SK-N-MC (cell line): ENCODE measurements around the gene GALNT5.
"Not testable (repeated sequence)": the region's sequence is repeated elsewhere in the genome, so short reads cannot be mapped to it uniquely, and the experiment has no call there.

Experiments
- DNase-seq: peaks from one replicate; pipeline ENCODE4 v3.0.0-alpha.2; 2011; ENCODE audit warnings: low read depth, low spot score
- H3K27ac ChIP-seq: fragments of 200-600 bp; sonication (generic); 2 replicates; pipeline ENCODE4 v1.5.1; 2016; ENCODE audit warnings: mixed run types
- H3K36me3 ChIP-seq: fragments of 200-600 bp; sonication (generic); 2 replicates; pipeline ENCODE4 v1.6.1; 2017; ENCODE audit warnings: antibody characterized with exemption, low read length, mixed read lengths; ENCODE audit not compliant: insufficient read depth
- H3K4me3 ChIP-seq: fragments of 200-600 bp; sonication (generic); 2 replicates; pipeline ENCODE4 v1.5.1; 2016
- H3K9ac ChIP-seq: fragments of 200-600 bp; sonication (generic); 2 replicates; pipeline ENCODE4 v1.8.0; 2017; ENCODE audit warnings: mixed run types, mixed read lengths; ENCODE audit not compliant: insufficient read length
- H3K9me3 ChIP-seq: fragments of 200-600 bp; sonication (generic); 2 replicates; pipeline ENCODE4 v1.6.1; 2017; ENCODE audit warnings: low read depth, mild to moderate bottlenecking, antibody characterized with exemption, low read length, moderate library complexity, mixed read lengths
- EZH2 ChIP-seq: fragments of 200-600 bp; sonication (generic); IDR thresholded peaks from one replicate; pipeline ENCODE4 v1.6.1; 2017; ENCODE audit warnings: antibody characterized with exemption
- FOXP2 ChIP-seq: optimal IDR thresholded peaks from 2 replicates; pipeline ENCODE3; 2011; ENCODE audit warnings: mild to moderate bottlenecking, moderate library complexity; ENCODE audit not compliant: insufficient read depth; ENCODE audit errors: extremely low read length, control extremely low read depth
- POLR2AphosphoS5 ChIP-seq: IDR thresholded peaks from 2 replicates; pipeline ENCODE4 v1.6.1; 2012; ENCODE audit warnings: mild to moderate bottlenecking, low read depth, low read length, borderline replicate concordance

The GALNT5 gene

GRCh38 chr2:157257312-157258252 is at the start of gene GALNT5:
GALNT5 (plus strand) TSS chr2:157257705; CDS start chr2:157258083, 378 bp downstream.
- no peak for DNase-seq
- no peak within 1 kb of the TSS for H3K9ac ChIP-seq
- TF ChIP-seq FOXP2: no peak
- TF ChIP-seq POLR2AphosphoS5: no peak
- TF ChIP-seq EZH2: no peak
- H3K36me3 ChIP-seq: no peaks in the 10 kb centered on the region
- H3K4me3 ChIP-seq: no peak within 1 kb of the TSS
- no peaks in the 10 kb centered on the region for H3K9me3 ChIP-seq
- no peak within 1 kb of the TSS for H3K27ac ChIP-seq

DNA sequence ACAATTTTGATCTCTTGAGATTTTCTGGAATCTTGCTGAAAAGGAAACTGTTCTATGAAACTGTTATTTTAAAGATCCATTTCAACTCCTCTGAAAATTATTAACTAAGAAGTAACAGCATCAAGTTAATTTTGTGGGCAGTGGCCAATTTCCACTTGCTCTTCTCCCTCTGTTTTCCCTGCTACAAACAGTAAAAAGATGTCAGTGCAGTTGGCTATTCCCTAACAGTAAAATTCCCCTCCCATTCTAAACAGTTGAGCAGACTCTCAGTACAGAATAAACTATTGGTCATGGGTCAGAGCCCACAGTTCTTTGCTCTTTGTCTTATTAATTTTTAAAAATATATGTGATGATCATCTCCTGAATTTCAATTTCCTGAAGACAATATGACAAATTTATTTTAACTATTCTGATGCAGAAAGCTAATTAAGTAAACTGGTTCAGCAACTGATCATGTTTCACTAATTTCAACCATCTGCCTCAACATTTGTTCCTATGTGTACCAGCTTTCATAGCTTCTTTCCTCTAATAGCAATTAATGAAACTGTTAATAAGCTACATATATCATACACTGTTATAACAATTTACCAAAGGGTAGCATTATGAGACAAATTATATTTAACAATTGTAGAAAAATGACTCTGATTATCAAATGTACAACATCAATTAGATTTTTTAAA is 41.1 kb upstream of the GALNT5 start:
- no peaks in the 10 kb centered on the region for H3K36me3 ChIP-seq
- DNase-seq: no peak
- no peak overlapping the region for H3K27ac ChIP-seq
- no peaks in the 10 kb centered on the region for H3K9me3 ChIP-seq
- no peak overlapping the region for H3K4me3 ChIP-seq
- H3K9ac ChIP-seq: no peak overlapping the region
- TF ChIP-seq POLR2AphosphoS5 (no peak), FOXP2 (no peak), EZH2 (no peak)

GRCh38 chr2:157217409-157217808 is 40.1 kb upstream of the GALNT5 start:
- DNase-seq: no peak
- Histone ChIP-seq H3K27ac (no peak overlapping the region), H3K9ac (no peak overlapping the region), H3K4me3 (no peak overlapping the region), H3K36me3 (no peaks in the 10 kb centered on the region), H3K9me3 (no peaks in the 10 kb centered on the region)
- TF ChIP-seq EZH2 (no peak), FOXP2 (no peak), POLR2AphosphoS5 (no peak)

DNA sequence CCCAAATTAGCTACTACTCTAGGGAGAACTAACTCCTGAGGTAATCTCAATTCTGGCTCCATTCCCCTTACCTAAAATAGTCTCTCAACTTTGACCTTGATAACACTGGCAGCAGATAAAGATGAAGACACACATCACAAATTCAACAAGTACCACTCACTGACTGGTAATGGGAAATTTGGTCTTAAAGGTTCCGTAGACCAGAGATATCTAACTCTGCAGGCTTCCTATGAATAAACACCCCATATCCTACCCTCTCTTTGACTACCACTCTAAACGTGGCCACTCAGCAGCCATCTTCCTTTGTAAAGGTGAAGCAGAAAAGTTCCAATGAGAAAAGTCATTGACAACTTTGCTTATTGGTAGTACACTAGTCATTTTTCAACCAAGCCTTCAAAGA is 38.6 kb upstream of the GALNT5 start:
- Histone ChIP-seq H3K36me3 (no peaks in the 10 kb centered on the region), H3K27ac (no peak overlapping the region), H3K4me3 (no peak overlapping the region), H3K9ac (no peak overlapping the region), H3K9me3 (no peaks in the 10 kb centered on the region)
- DNase-seq: no peak
- no peak for TF ChIP-seq FOXP2
- no peak for TF ChIP-seq POLR2AphosphoS5
- TF ChIP-seq EZH2: no peak

GRCh38 chr2:157220502-157220901 is 37.0 kb upstream of the GALNT5 start:
- no peak overlapping the region for H3K9ac ChIP-seq
- H3K9me3 ChIP-seq: no peaks in the 10 kb centered on the region
- no peak overlapping the region for H3K27ac ChIP-seq
- H3K36me3 ChIP-seq: no peaks in the 10 kb centered on the region
- H3K4me3 ChIP-seq: no peak overlapping the region
- TF ChIP-seq POLR2AphosphoS5 (no peak), EZH2 (no peak), FOXP2 (no peak)
- no peak for DNase-seq

GRCh38 chr2:157221394-157221988 is 36.0 kb upstream of the GALNT5 start:
- Histone ChIP-seq H3K27ac (no peak overlapping the region), H3K9ac (no peak overlapping the region), H3K36me3 (no peaks in the 10 kb centered on the region), H3K9me3 (no peaks in the 10 kb centered on the region), H3K4me3 (no peak overlapping the region)
- no peak for TF ChIP-seq POLR2AphosphoS5
- TF ChIP-seq FOXP2: no peak
- no peak for TF ChIP-seq EZH2
- no peak for DNase-seq

GRCh38 chr2:157223624-157224205 is 33.8 kb upstream of the GALNT5 start:
- Histone ChIP-seq H3K9ac (no peak overlapping the region), H3K9me3 (no peaks in the 10 kb centered on the region), H3K27ac (no peak overlapping the region), H3K36me3 (no peaks in the 10 kb centered on the region), H3K4me3 (no peak overlapping the region)
- no peak for TF ChIP-seq FOXP2
- TF ChIP-seq POLR2AphosphoS5: no peak
- TF ChIP-seq EZH2: no peak
- DNase-seq: no peak

DNA sequence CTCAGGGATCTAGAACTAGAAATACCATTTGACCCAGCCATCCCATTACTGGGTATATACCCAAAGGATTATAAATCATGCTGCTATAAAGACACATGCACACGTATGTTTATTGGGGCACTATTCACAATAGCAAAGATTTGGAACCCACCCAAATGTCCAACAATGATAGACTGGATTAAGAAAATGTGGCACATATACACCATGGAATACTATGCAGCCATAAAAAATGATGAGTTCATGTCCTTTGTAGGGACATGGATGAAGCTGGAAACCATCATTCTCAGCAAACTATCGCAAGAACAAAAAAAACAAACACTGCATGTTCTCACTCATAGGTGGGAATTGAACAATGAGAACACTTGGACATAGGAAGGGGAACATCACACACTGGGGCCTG is 33.1 kb upstream of the GALNT5 start:
- not testable (repeated sequence) for H3K9me3 ChIP-seq, H3K9ac ChIP-seq, H3K27ac ChIP-seq, DNase-seq, H3K4me3 ChIP-seq, H3K36me3 ChIP-seq
